Fibroblast of pulmonary artery (primary cell): ENCODE results near the gene DNAJB11.

Experiments
- DNase-seq: peaks from one replicate; pipeline ENCODE4 v3.0.0-alpha.2; 2010; ENCODE audit warnings: low read depth
- H3K4me3 ChIP-seq: replicated peaks from 2 replicates; pipeline ENCODE4 v1.5.1; 2011; ENCODE audit warnings: low read depth, mild to moderate bottlenecking, control low read depth, low read length, moderate library complexity
- TF ChIP-seq, protein P1 (sequence below): IDR thresholded peaks from 2 replicates; pipeline ENCODE4 v1.5.1; 2011; ENCODE audit warnings: mild to moderate bottlenecking, control low read depth, low read length, inconsistent platforms; ENCODE audit errors: missing control alignments

The DNAJB11 gene

DNA sequence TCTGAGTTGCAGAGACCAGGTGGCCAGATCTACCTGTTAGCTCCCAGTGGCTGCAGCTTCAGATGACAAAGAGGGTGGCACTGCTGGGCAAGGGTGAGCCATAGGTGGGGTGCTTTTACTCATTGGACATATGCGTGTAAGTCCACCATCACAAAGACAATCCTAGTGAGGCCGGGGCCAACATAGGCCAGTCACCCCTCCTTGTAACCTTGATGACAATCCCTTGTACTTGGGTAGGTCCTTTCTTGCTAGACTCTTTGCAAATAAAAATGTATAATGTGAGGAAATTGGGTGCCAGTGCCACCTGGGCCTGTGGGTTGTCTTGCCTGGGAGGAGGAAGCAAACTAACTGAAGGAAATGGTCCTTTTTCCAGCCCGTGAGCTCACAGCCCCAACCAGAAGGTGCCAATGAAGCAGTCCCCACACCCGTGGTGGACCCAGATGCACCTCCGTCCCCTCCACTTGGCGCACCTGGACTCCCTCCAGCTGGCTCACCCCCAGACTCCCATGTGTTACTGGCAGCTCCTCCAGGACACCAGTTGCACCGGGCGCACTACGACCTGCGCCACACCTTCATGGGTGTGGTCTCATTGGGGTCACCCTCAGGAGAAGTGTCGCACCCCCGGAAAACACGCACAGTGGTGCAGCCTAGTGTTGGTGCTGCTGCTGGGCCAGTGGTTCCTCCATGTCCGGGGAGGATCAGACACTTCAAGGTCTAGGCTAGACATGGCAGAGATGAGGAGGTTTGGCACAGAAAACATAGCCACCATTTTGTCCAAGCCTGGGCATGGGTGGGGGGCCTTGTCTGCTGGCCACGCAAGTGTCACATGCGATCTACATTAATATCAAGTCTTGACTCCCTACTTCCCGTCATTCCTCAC is 49.9 kb downstream of the DNAJB11 start:
- TF ChIP-seq, protein P1, sequence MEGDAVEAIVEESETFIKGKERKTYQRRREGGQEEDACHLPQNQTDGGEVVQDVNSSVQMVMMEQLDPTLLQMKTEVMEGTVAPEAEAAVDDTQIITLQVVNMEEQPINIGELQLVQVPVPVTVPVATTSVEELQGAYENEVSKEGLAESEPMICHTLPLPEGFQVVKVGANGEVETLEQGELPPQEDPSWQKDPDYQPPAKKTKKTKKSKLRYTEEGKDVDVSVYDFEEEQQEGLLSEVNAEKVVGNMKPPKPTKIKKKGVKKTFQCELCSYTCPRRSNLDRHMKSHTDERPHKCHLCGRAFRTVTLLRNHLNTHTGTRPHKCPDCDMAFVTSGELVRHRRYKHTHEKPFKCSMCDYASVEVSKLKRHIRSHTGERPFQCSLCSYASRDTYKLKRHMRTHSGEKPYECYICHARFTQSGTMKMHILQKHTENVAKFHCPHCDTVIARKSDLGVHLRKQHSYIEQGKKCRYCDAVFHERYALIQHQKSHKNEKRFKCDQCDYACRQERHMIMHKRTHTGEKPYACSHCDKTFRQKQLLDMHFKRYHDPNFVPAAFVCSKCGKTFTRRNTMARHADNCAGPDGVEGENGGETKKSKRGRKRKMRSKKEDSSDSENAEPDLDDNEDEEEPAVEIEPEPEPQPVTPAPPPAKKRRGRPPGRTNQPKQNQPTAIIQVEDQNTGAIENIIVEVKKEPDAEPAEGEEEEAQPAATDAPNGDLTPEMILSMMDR, result no peak
- DNase-seq, result no peak
- H3K4me3 ChIP-seq, result no peak overlapping the region

DNA sequence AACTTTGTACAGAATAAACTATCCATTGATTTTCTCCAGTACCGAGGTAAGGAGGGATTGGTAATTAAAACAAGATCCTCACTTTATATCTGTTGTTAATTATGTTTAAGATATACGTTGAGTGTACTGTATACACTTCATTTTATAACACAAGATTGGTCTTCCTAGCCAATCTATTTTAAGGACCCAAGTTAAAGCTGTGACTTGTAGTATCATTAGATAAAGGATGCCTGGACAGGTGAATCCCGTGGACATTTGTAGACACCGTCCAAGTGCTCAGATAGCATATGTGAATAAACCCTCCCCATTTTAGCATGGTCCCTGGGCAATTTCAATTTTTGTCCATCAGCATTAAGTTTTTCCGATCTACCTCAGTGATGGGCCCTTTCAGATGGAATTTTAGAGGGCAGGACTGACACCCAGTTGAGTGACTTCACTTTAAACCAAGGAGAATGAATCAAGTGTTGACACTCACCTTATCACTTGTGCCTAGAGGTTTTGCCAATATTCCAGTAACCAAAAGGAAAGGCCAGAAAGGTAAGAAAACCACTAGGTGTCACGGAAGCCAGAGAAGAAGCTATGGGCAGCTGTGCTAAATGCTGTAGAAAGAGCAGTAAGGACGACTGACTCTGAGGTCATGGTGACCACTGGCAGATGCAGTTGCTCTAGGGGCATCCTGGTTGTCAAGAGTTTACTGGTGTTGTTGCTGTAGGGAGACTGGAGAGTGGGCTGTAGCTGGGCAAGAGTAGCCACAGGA is 51.6 kb downstream of the DNAJB11 start:
- TF ChIP-seq, protein P1, result no peak
- no peak overlapping the region for H3K4me3 ChIP-seq
- no peak for DNase-seq

DNA sequence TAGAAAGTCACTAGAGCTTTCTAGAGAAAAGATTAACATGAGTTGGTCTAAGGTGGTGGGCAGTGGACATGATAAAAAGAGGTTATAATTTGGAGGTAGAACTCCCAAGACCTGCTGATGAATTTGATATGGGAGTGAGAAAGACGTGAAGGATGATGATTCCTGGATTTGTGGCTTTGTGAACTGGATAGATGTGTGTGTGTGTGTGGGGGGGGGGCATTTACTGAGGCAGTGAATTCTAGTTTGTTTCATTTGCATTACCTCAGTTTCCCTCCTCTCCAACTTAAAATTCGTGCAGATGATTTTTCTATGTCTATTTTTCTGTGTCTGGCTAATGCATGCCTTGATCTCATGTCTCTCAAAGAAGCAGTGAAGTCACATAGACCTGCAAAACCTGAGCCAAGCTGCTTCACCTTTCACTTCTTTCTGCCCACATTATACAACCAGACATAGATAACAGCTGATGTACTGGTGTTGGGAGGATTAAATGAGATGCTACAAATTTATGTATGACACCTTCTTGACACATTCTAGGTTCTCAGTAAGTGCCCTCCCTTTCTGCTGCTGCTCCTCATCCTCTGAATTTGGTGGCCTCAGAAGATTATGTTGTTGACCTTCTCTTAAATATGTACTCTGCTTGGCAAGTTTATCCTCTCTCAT is 52.3 kb downstream of the DNAJB11 start:
- no peak for DNase-seq
- H3K4me3 ChIP-seq, result no peak overlapping the region
- TF ChIP-seq, protein P1, result no peak

DNA sequence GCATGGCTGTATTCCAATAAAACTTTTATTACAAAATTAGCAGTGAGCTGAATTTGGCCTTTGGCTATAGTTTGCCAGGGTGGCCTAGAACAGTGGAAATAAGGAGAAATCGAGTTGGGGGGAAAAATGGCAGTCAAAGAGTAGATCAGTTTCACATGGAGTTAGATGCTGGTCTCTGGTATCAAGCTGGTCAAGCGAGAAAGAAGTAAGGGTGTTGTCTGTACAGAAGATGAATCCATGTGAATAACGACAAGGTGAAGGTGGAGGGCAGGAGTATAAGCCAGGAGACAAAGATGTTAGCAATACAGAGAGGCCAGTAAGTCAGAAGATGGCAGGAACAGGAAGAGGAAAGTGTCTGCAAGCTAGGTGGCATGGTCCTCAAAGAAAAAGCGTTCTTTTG is 54.1 kb downstream of the DNAJB11 start:
- no peak for DNase-seq
- TF ChIP-seq, protein P1, result no peak

DNA sequence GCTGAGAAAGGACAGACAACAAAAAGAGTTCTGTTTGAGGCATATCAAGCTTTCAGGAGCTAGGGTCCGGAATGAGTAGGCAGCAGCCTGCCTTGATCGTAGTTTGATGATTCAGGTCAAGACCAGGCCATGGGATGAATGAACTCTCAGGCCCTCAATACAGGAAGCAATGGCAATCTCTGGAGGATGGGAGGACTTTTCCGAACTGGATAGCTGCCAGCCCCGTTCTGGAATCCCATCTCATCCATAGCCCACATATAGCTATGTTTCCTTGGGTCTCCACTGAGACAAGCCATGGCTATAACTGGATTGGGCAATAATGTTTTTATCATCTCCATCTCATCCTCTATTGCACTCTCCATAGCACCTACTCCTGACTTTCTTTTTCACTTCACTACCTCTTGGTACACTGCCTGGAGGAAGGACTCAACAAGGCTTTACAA is 55.1 kb downstream of the DNAJB11 start:
- no peak for DNase-seq
- TF ChIP-seq, protein P1, result no peak
- H3K4me3 ChIP-seq, result no peak overlapping the region

More for the DNA sequence above, 54.1 kb downstream of the DNAJB11 start:
- no peak overlapping the region for H3K4me3 ChIP-seq

DNA sequence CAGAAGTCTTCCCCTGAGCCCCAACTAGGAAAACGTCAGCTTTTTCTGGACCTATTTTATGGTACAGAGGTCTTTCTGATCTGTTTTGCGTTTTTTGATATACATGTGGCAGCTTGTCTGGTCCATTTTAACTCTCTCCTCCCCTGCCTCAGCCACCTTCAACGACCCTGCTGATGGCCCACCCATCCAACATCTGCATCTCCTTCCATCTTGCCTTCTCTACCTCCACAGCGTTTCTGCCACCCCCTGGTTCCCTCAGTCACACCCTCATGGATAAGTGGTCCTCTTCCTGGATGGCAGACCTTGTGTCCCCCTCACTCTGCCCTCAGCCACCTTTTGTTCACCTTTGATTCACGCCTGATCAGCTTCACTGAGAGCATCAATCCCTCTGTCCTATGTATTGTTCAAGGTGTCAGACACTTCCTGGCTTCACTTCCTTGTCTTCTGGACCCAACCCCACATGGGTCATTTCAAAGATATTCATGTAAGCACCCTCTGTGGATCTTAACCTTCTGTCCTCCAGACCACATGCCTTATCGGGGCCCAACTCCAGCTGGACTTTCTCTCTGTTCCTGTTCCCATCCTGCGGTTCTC is 55.8 kb downstream of the DNAJB11 start:
- TF ChIP-seq, protein P1, result no peak
- H3K4me3 ChIP-seq, result no peak overlapping the region
- DNase-seq, result no peak
